Fibroblast of skin of back (primary cell): ENCODE measurements around the gene SLC25A21. TPM values are rescaled to one million over a fixed set of nuclear protein-coding genes. Genes with fewer than 3 reads are reported as not detected.
"Not testable (repeated sequence)": the region's sequence is repeated elsewhere in the genome, so short reads cannot be mapped to it uniquely, and the experiment has no call there.

Experiments
- DNase-seq: peaks from one replicate; pipeline ENCODE4 v3.0.0-alpha.2; 2013
- polyA plus RNA-seq, 2 experiments: library from polyadenylated mRNA; unstranded; fragments of 120-200 nt; gene quantifications; one replicate each; pipeline ENCODE4 v1.2.1, GENCODE V29; 2013; ENCODE audit not compliant: insufficient read length in 2 of 2

The SLC25A21 gene
- polyA plus RNA-seq (2013, experiment 1 of 2; ENCODE audit: insufficient read length), result 0.41 TPM
- polyA plus RNA-seq (2013, experiment 2 of 2; ENCODE audit: insufficient read length), result not detected

DNA sequence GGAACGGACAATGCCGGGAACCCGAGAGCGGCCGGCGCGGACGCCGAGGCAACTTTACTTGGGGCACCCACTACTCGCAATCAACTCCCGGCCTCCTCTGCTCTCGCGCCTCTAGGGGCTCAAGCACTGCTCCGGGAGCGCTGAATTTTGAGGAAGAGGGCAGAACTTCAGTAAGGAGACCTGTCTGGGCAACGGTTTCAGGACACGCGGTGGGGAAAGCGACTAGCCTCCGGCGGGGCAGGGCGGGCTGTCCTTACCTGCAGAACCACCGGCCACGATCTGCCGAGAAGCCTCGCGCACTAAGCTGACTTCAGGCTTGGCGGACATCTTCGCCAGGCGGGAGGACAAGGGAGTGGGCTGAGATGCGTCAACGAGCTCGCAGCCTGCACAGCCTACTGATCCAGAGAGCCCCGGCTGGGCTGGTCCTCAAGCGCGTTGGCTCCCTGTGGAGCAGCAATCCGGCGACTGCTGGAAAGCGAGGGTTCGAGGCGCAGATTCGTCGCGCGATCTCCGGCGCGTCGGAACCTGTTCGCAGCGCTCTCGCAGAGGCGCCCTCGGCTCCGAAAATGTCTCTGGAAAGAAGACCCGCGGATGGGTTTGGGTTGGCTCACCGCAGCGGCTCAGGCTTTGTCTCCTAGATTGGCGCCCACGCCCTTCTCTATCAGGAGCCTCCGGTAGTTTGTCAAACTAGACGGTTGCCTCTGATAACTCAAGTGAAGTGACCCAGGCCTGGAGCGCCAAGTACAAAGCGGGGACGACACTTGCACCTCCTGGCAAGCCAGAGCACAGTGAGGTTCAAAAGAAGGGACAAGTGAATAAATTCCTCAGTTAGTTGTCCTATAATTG, at the start of gene SLC25A21:
SLC25A21 (minus strand) TSS at position 583 of the 846 bp plus-strand sequence.
- DNase-seq, result peak; percentile 78

DNA sequence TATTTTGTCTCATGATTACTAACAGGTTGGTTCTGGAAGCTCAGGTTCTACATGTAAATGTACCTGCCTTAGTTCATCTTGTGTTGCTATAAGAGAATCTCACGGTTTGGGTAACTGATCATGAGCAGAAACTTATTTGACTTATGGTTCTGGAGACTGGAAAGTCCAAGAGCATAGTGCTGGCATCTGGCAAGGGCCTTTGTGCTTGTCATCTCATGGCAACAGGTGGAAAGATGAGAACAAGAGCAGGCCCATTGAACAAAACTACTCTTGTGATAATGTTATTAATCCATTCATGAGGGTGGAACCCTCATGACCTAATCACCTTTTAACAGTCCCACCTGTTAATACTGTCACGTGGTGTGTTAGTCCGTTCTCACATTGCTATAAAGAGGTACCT, 48.7 kb upstream of the SLC25A21 start:
- DNase-seq, result no peak

DNA sequence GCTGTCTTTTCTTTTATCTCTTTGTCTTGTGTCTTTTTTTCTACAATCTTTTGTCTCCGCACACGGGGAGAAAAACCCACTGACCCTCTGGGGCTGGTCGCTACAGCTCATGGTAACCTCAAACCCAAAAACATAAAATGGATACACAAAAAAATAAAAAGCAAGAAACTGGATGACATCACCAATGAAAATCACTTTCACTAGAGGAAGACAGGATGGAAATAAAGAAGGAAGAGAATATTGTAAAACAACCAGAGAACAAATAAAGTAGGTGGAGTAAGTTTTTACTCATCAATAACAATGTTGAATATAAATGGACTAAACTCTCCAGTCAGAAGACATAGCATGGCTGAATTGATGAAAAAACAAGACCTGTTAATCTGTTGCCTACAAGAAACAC, 42.9 kb upstream of the SLC25A21 start:
- DNase-seq, result no peak

DNA sequence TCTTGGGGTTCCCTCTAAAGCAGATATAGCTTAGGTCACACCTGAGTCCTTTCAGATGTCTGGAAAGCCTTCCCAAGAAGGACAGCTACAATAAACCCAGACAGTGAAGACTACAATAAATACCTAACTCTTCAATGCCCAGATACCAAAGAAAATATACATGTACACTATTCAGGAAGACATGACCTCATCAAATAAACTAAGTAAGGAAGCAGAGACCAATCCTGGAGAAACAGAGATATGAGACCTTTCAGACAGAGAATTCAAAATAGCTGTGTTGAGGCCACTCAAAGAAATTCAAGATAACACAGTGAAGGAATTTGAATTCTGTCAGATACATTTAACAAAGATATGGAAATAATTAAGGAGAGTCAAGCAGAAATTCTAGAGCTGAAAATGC, 40.6 kb upstream of the SLC25A21 start:
- DNase-seq, result no peak

DNA sequence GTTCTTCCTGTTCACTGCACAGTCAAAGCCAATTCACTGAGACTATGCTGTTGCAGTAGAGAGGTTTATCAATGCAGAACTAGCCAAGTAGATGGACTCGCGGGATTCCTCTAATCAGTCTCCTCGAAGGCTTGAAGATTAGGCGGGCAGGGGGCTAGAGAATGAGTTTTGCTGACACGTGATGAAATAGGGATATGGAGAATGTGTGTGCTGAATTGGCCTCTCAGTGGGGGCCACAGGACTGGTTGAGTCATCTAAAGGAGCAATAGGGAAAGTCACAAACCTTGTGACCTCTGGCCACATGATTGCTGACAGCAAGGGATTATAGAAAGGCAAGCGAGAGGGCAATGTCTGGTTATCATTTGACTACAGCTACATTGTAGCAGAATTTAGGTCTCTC, 38.0 kb upstream of the SLC25A21 start:
- DNase-seq, result no peak

DNA sequence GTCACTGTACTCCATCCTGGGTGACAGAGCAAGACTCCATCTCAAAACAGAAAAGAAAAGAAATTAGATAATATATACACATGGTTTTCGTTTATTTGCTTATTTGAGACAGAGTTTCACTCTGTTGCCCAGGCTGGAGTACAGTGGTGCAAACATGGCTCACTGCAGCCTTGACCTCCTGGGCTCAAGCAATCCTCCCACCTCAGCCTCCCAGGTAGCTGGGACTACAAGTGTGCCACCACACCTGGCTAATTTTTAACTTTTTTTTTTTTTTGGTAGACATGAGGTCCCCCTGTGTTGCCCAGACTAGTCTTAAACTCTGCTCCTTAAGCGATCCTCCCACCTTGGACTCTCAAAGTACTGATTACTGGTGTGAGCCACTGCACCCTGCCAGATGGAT, 37.2 kb upstream of the SLC25A21 start:
- DNase-seq, result not testable (repeated sequence)

DNA sequence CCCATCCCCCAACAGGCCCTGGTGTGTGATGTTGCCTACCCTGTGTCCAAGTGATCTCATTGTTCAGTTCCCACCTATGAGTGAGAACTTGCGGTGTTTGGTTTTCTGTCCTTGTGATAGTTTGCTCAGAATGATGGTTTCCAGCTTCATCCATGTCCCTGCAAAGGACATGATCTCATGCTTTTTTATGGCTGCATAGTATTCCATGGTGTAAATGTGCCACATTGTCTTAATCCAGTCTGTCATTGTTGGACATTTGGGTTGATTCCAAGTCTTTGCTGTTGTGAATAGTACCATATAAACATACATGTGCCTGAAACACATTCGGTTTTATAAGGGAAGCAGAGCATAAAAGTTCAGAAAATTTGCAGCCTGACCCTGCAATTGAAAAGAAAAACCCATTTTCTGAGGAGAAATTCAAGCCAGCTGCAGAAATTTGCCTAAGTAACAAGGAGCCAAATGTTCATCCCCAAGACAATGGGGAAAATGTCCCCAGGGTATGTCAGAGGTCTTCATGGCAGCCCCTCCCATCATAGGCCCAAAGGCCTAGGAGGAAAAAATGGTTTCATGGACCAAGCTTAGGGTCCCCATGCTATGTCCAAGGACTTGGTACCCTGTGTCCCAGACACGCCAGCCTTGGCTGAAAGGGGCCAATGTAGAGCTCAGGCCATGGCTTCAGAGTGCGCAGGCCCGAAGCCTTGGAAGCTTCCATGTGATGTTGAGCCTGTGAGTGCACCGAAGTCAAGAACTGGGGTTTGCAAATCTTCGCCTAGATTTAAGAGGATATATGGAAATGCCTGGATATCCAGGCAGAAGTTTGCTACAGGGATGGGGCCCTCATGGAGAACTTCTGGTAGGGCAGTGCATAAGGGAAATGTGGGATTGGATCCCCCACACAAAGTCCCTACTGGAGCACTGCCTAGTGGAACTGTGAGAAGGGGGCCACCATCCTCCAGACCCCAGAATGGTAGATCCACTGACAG, 33.5 kb upstream of the SLC25A21 start:
- DNase-seq, result not testable (repeated sequence)

DNA sequence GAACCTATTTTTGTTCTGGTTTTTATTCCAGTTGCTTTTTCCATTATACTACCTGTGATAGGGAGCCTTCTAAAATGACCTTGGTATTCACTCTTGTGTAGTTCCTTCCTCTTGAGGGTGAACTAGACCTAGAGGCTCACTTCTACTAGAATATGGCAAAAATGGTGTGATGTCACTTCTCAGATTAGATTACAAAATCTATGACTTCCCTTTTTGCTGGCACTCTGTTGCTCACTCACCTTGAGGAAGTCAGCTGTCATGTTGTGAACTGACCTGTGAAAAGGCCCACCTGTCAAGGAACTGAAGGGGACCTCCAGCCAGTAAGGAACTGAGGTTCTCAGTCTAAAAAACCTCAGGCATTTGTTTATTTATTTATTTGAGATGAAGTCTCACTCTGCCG, 31.0 kb upstream of the SLC25A21 start:
- DNase-seq, result no peak

DNA sequence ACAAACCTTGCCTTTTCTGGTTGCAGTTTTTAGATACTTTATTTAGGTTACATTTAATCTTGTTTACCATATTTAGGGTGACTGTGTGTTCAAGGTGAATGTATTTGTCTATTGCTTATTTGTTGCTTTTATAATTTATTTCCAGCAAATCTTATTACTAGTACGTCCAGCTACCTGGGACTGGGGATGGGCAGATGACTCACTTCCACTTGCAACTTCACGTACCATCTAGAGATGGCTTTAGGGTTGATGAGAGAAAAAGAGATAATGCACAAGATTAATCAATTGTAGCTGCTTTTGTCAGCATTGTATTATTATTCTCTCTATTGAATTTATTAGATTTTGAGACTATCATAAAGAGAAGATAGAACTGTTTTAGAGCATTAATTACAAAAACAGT, 30.4 kb upstream of the SLC25A21 start:
- no peak for DNase-seq

DNA sequence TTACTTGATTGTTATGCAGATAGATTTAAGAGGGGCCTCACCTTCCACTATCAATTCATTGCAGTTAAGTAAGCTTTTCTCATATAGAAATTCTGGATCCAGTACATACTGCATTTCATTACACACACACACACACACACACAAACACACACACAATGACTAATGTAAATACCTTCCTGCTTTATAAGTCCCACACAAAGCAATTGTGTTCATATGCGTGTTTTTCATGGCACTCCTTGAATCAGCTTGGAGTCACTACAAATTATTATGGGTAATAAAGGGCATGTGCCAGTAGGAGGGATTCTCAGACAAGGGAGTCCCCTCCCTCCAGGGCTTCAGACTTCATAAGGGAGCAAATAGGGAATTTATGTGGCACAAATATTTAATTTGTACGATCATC, 29.9 kb upstream of the SLC25A21 start:
- DNase-seq, result peak; percentile 7

DNA sequence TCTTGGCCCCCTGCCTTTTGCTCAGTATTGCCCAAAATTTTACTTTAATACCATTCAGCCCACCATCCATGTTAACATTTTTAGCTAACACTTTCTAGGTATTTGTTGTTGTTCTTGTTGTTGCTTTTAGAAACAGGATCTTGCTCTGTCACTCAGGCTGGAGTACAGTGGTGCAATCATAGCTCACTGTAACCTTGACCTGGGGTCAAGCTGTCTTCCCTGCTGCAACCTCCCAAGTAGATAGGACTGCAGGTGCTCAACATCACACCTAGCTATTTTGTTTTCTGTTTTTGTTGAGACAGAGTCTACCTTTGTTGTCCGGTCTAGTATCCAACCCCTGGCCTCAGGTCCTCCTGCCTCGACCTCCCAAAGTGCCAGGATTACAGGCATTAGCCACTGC, 29.3 kb upstream of the SLC25A21 start:
- no peak for DNase-seq

DNA sequence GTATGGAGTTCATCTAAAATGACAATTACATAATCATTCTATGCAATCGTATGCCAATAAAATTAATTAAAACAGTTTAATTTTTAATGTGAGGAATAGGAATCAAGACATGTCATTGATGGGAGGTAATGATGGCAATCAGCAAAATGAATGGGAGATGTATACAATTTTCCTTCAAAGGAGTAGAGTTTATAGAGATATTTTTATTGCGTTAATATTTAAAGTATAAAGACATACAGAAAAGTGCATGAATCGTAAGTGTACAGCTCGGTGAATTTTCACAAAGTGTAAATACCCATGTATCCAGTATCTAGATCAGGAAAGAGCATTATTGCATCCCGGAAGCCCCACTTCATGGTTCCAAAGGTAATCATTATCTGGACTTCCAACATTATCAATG, 26.5 kb upstream of the SLC25A21 start:
- no peak for DNase-seq

DNA sequence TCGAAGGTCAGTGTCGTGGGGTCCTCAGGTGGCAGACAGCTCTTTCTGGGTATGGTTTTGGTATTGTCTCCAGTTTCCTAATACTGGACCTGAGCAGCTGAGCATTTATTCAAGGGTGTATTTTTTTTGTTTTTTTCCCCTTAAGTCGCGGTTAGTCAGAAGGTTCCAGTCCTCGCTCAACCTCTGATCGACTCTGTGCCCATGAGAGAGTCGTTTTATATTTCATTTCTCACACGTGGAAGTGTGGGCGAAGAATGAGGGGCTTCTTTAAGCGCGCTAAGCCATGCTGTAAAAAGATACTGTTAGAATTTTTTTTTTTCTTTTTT, 25.8 kb upstream of the SLC25A21 start:
- no peak for DNase-seq

DNA sequence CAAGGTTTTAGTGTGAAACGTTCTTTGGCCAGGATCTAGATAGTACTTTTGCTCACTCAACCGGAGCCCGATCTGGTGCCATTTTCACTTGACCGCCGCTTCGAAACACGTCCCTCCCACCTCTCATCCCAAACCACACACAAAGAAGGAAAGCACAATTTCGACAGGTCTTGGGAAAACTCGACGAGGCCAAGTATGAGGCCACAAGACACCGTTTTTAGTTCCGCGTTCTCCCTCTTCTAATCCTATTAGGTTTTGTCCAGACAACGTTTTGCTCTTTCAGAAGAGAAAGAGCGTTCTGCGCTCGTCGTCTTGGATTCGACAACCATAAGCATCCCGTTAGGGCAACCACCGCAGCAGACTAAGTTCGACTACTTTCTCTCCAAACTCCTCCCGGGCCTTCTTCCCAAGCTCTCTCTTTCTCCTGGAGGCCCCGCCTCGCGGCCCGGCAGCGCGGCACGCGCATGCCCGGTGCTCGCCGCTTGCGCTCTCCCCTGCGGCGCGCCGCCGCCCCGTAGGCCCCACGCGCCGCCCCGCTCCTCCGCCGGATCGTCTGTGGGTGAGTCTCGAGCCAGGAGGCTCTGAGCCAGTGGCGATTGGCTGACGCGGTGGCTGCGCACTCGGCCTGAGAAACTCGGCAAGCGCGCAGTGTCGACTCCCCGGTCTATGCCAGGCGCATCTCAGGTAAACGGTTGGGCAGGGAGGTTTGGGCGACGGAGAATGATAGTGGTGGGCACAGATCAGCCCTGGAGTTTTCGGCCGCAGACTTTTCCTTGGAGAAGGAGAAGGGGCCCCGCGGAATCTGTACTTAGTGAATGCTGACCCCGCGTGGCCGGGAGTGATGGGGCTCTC, 25.2 kb upstream of the SLC25A21 start, which contains the start of gene MIPOL1:
MIPOL1 (plus strand) TSS at position 517 of the 852 bp plus-strand sequence. CDS start 49,952 bp downstream, outside the sequence.
- peak; percentile 87 for DNase-seq

DNA sequence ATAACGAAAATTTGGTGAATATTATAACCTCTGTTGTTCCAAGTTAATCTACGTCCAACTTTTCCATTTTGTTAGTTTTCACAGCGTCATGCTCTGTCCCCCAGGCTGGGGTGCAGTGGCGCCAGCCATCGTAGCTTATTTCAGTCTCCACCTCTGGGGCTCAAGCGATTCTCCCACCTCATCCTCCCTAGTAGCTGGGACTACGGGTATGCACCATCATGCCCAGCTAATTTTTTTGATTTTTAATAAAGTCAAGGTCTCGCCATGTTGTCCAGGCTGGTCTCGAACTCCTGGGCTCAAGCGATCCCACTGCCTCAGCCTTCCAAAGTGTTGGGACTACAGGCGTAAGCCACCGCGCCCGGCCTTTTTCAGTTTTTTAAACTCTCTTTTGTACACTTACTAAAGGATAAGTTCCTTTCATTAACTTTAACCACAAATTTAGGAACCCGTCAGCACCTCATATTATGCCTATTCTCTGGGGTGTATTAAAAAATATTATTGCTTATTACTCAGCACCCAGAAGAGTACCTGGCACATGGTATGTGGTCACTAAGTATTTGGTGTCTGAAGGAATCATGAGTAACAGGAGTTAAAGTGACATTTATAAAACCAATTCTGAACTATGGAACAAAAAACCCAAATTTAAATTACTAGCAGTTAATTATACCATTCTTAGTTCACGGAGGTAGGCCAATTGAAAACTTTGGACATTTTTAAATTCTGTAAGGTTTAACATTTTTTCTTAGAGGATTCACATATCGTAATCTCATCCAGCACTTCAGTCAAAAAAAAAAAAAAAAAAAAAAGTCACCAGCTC, 24.4 kb upstream of the SLC25A21 start:
- no peak for DNase-seq

DNA sequence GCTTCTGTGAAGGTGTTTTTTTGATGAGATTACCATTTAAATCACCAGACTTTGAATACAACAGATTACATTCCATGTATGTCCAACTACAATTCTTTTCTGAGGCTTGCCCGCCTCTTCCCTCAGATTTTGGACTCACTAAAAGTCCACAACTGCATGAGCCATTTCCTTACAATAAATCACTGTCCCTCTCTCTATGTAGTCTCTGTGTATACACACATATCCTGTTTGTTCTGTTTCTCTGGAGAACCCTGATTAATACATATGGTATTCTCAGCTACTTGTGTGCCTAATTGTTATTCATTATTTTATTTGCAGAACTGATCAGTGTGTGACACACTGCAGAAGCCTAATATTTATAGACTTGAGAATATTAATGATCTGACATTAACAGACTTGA, 22.9 kb upstream of the SLC25A21 start:
- peak; percentile 48 for DNase-seq

DNA sequence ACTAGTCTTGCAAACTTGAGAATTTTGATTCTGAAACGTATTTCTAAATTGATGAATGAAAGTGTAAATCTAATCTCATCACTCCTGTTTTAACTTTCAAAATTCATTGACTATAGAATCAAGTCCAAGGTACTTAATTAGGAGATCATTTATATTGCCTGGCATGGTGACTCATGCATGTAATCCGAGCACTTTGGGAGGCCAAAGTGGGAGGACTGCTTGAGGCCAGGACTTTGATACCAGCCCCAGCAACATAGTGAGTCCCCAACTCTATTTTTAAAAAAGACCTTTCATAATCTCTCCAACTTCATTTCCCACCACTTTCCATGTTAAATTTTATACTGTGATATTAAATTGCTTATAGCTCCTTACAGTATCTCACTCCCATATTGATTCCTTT, 22.3 kb upstream of the SLC25A21 start:
- DNase-seq, result no peak

DNA sequence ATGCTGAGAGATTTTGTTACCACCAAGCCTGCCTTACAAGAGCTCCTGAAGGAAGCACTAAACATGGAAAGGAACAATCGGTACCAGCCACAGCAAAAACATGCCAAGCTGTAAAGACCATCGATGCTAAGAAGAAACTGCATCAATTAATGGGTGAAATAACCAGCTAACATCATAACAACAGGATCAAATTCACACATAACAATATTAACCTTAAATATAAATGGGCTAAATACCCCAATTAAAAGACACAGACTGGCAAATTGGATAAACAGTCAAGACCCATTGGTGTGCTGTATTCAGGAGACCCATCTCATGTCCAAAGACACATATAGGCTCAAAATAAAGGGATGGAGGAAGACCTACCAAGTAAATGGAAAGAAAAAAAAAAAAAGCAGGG, 17.3 kb upstream of the SLC25A21 start:
- not testable (repeated sequence) for DNase-seq

DNA sequence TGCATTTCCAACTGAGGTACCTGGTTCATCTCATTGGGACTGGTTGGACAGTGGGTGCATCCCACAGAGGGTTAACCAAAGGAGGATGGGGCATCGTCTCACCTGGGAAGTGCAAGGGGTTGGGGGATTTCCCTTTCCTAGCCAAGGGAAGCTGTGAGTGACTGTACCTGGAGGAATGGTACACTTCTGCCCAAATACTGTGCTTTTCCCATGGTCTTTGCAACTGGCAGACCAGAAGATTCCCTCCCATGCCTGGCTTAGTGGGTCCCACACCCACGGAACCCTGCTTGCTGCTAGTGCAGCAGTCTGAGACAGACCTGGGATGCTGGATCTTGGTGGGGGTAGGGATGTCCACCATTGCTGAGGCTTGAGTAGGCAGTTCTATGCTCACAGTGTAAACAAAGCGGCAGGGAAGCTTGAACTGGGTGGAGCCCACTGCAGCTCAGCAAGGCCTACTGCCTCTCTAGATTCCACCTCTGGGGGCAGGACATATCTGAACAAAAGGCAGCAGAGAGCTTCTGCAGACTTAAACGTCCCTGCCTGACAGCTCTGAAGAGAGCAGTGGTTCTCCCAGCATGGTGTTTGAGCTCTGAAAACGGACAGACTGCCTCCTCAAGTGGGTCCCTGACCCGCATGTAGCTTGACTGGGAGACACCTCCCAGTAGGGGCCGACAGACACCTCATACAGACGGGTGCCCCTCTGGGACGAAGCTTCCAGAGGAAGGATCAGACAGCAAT, 15.6 kb upstream of the SLC25A21 start:
- not testable (repeated sequence) for DNase-seq

DNA sequence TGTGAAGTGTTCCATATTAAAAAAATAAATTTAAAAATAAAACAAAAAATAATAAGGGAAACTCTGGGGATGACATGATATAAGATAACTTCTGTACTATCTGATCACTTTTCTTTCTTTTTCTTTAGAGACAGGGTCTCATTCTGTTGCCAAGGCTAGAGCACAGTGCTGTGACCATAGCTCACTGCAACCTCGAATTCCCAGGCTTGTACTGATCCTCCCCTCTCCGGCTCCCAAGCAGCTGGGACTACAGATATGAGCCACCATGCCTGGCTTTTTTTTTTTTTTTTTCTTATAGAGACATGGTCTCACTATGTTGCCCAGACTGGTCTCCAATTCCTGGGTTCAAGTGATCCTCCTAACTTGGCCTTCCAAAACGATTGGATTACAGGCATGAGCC, 14.9 kb upstream of the SLC25A21 start:
- no peak for DNase-seq

DNA sequence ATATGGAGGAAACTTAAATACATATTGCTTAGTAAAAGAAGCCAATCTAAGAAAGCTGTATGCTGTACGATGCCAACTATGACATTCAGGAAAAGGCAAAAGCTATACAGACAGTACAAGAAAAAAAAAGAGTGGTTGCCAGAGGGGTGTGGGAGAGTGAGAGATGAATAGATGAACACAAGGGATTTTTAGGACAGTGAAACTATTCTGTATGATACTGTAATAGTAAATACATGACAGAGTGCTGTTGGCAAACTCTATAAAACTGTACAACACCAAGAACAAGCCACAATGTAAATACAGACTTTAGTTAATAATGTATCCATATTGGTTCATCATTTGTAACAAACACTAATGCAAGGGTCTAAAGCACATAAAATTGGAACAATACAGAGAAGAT, 14.5 kb upstream of the SLC25A21 start:
- DNase-seq, result no peak
